DND-41 (cell line): ENCODE data around the gene ITPR1.

Experiments used
- ATAC-seq: fragments of 200-7000 bp; cut with Tn5 transposase; 3 replicates; pipeline ENCODE4 v1.9.1; 2021; ENCODE audit warnings: low read depth; ENCODE audit not compliant: insufficient read depth
- DNase-seq: peaks from one replicate; pipeline ENCODE4 v3.0.0-alpha.2; 2020
- H2AFZ ChIP-seq: 2 replicates; pipeline ENCODE4 v1.6.0; 2012; ENCODE audit warnings: low read depth, low read length
- H3K27ac ChIP-seq: 2 replicates; pipeline ENCODE4 v1.5.1; 2012; ENCODE audit warnings: low read length, inconsistent platforms
- H3K27me3 ChIP-seq: fragments of 200-600 bp; sonication (generic); 2 replicates; pipeline ENCODE4 v1.6.0; 2012; ENCODE audit warnings: low read length, mild to moderate bottlenecking, inconsistent platforms; ENCODE audit not compliant: insufficient read depth, poor library complexity
- H3K36me3 ChIP-seq: 2 replicates; pipeline ENCODE4 v1.5.1; 2012; ENCODE audit warnings: low read length, inconsistent platforms; ENCODE audit not compliant: insufficient read depth
- H3K4me1 ChIP-seq: 2 replicates; pipeline ENCODE4 v1.5.1; 2012; ENCODE audit warnings: mild to moderate bottlenecking, low read length; ENCODE audit not compliant: insufficient read depth
- H3K4me2 ChIP-seq: 2 replicates; pipeline ENCODE4 v1.6.0; 2012; ENCODE audit warnings: mild to moderate bottlenecking, moderate library complexity, low read length, inconsistent platforms; ENCODE audit not compliant: insufficient read depth
- H3K4me3 ChIP-seq, 2 experiments: fragments of 200-600 bp in 1 of 2; shearing (Covaris generic) in 1 of 2; 2 replicates each; pipeline ENCODE4 v1.5.1; 2012 to 2016; ENCODE audit warnings: inconsistent platforms in 2 of 2, low read length in 2 of 2, mild to moderate bottlenecking in 2 of 2, low read depth in 1 of 2, moderate library complexity in 1 of 2
- H3K79me2 ChIP-seq: 2 replicates; pipeline ENCODE4 v1.6.0; 2012; ENCODE audit warnings: low read length, inconsistent platforms; ENCODE audit not compliant: insufficient read depth
- H3K9ac ChIP-seq: 2 replicates; pipeline ENCODE4 v1.6.0; 2012; ENCODE audit warnings: low read depth, mild to moderate bottlenecking, inconsistent platforms, low read length, moderate library complexity
- H3K9me3 ChIP-seq: 2 replicates; pipeline ENCODE4 v1.5.1; 2012; ENCODE audit warnings: low read length, moderate library complexity, mild to moderate bottlenecking, inconsistent platforms; ENCODE audit not compliant: insufficient read depth, severe bottlenecking
- H4K20me1 ChIP-seq: 2 replicates; pipeline ENCODE4 v1.6.0; 2012; ENCODE audit warnings: low read length; ENCODE audit not compliant: insufficient read depth
- CTCF ChIP-seq: IDR thresholded peaks from 2 replicates; pipeline ENCODE4 v1.5.1; 2012; ENCODE audit warnings: borderline replicate concordance, low read length, moderate library complexity, mild to moderate bottlenecking; ENCODE audit not compliant: poor library complexity, severe bottlenecking; ENCODE audit errors: extremely low read depth
- EZH2 ChIP-seq: IDR thresholded peaks from 3 replicates; pipeline ENCODE4 v1.6.1; 2012; ENCODE audit warnings: borderline replicate concordance, low read depth, mild to moderate bottlenecking, moderate library complexity, low read length, inconsistent platforms; ENCODE audit not compliant: severe bottlenecking

ITPR1 gene

GRCh38 chr3:4514916-4515315 lies 21.8 kb downstream of the ITPR1 start:
- H3K79me2 ChIP-seq, result no peaks in the 10 kb centered on the region
- no peaks in the 10 kb centered on the region for H3K36me3 ChIP-seq
- TF ChIP-seq CTCF, result no peak
- TF ChIP-seq EZH2, result no peak
- peaks cover 14% of the 10 kb centered on the region for H3K4me1 ChIP-seq
- H3K9me3 ChIP-seq, result no peaks in the 10 kb centered on the region
- H2AFZ ChIP-seq, result no peak overlapping the region
- no peak for ATAC-seq
- no peak for DNase-seq
- H3K27me3 ChIP-seq, result no peaks in the 10 kb centered on the region
- H3K9ac ChIP-seq, result no peak overlapping the region
- H3K4me2 ChIP-seq, result no peak overlapping the region
- no peaks in the 10 kb centered on the region for H4K20me1 ChIP-seq
- H3K27ac ChIP-seq, result no peak overlapping the region
- no peak overlapping the region for H3K4me3 ChIP-seq

GRCh38 chr3:4515916-4516579 lies 22.9 kb downstream of the ITPR1 start:
- Histone ChIP-seq H3K36me3 (no peaks in the 10 kb centered on the region), H3K4me3 (no peak overlapping the region), H3K4me2 (no peak overlapping the region), H3K27ac (no peak overlapping the region), H3K9me3 (no peaks in the 10 kb centered on the region), H4K20me1 (no peaks in the 10 kb centered on the region), H3K79me2 (no peaks in the 10 kb centered on the region), H3K27me3 (no peaks in the 10 kb centered on the region), H3K9ac (no peak overlapping the region), H3K4me1 (peaks cover 14% of the 10 kb centered on the region), H2AFZ (no peak overlapping the region)
- no peak for TF ChIP-seq CTCF
- TF ChIP-seq EZH2, result no peak
- DNase-seq, result no peak
- ATAC-seq, result no peak

- no peak overlapping the region for H3K4me2 ChIP-seq
- no peaks in the 10 kb centered on the region for H4K20me1 ChIP-seq
- no peak for ATAC-seq
- no peaks in the 10 kb centered on the region for H3K9me3 ChIP-seq
- TF ChIP-seq EZH2, result no peak
- no peak for TF ChIP-seq CTCF
- no peaks in the 10 kb centered on the region for H3K36me3 ChIP-seq
- no peak overlapping the region for H2AFZ ChIP-seq
- peaks cover 13% of the 10 kb centered on the region for H3K4me1 ChIP-seq
- no peak overlapping the region for H3K4me3 ChIP-seq
- no peak for DNase-seq
- no peaks in the 10 kb centered on the region for H3K79me2 ChIP-seq
- no peaks in the 10 kb centered on the region for H3K27me3 ChIP-seq
- no peak overlapping the region for H3K27ac ChIP-seq
- H3K9ac ChIP-seq, result no peak overlapping the region
Measured at GRCh38 chr3:4517093-4517492, 23.9 kb downstream of the ITPR1 start.
